GM18907 (cell line): ENCODE results near the gene TEX22.

Source experiments
- ATAC-seq: cut with Tn5 transposase; IDR thresholded peaks from one replicate; pipeline ENCODE4 v1.9.1; 2021; ENCODE audit warnings: mild to moderate bottlenecking, moderate library complexity; ENCODE audit not compliant: unreplicated experiment

Gene TEX22

GRCh38 chr14:105420101-105420973 is 22.0 kb downstream of the TEX22 start:
- ATAC-seq: no peak

- no peak for ATAC-seq
Observed at GRCh38 chr14:105420974-105421674, 22.8 kb downstream of the TEX22 start.

- no peak for ATAC-seq
Observed at GRCh38 chr14:105421723-105422615, 23.6 kb downstream of the TEX22 start.

GRCh38 chr14:105422695-105423487 is 24.6 kb downstream of the TEX22 start:
- ATAC-seq: no peak

GRCh38 chr14:105423488-105424195 is 25.3 kb downstream of the TEX22 start:
- ATAC-seq: no peak

GRCh38 chr14:105424861-105425260 is 26.5 kb downstream of the TEX22 start:
- no peak for ATAC-seq

- no peak for ATAC-seq
Observed at GRCh38 chr14:105425823-105426247, 27.5 kb downstream of the TEX22 start.

GRCh38 chr14:105426416-105427130 is 28.2 kb downstream of the TEX22 start:
- no peak for ATAC-seq

GRCh38 chr14:105427412-105427811 is 29.1 kb downstream of the TEX22 start:
- no peak for ATAC-seq

- ATAC-seq: no peak
Observed at GRCh38 chr14:105427936-105428485, 29.7 kb downstream of the TEX22 start.

GRCh38 chr14:105430042-105430441 is 31.7 kb downstream of the TEX22 start:
- no peak for ATAC-seq

- ATAC-seq: no peak
Observed at GRCh38 chr14:105430565-105430964, 32.2 kb downstream of the TEX22 start.

- ATAC-seq: no peak
Observed at GRCh38 chr14:105431256-105431655, 32.9 kb downstream of the TEX22 start.

GRCh38 chr14:105432657-105433056 is 34.3 kb downstream of the TEX22 start:
- no peak for ATAC-seq

GRCh38 chr14:105433161-105433605 is 34.8 kb downstream of the TEX22 start:
- ATAC-seq: no peak

- no peak for ATAC-seq
Observed at GRCh38 chr14:105436402-105436801, 38.1 kb downstream of the TEX22 start.

- ATAC-seq: no peak
Observed at GRCh38 chr14:105436891-105437722, 38.8 kb downstream of the TEX22 start.
